Activated naive CD8-positive, alpha-beta T cell treated with anti-CD3 and anti-CD28 coated beads, Interleukin-2, amount 50 U/mL, for 16 hours (primary cell): Measurements from ENCODE around the gene BPIFB2.

Source experiments
- DNase-seq: peaks from one replicate; pipeline ENCODE4 v3.0.0-alpha.2; 2020; ENCODE audit warnings: low read depth, low spot score

The BPIFB2 gene

GRCh38 chr20:33006776-33007375, 628 bp upstream of the BPIFB2 start:
- DNase-seq: no peak

- no peak for DNase-seq
Measured at GRCh38 chr20:33008336-33009213, 1.1 kb downstream of the BPIFB2 start.

- no peak for DNase-seq
Measured at GRCh38 chr20:33009214-33010132, 2.0 kb downstream of the BPIFB2 start.

GRCh38 chr20:33010133-33010504, 2.6 kb downstream of the BPIFB2 start:
- no peak for DNase-seq

- DNase-seq: no peak
Measured at GRCh38 chr20:33010674-33011449, 3.4 kb downstream of the BPIFB2 start.

GRCh38 chr20:33012327-33013189, 5.1 kb downstream of the BPIFB2 start:
- DNase-seq: no peak

- no peak for DNase-seq
Measured at GRCh38 chr20:33013701-33014326, 6.3 kb downstream of the BPIFB2 start.

GRCh38 chr20:33014336-33015113, 7.0 kb downstream of the BPIFB2 start:
- no peak for DNase-seq

- DNase-seq: no peak
Measured at GRCh38 chr20:33015114-33015484, 7.6 kb downstream of the BPIFB2 start.

- no peak for DNase-seq
Measured at GRCh38 chr20:33015700-33016580, 8.4 kb downstream of the BPIFB2 start.

GRCh38 chr20:33016581-33017109, 9.1 kb downstream of the BPIFB2 start:
- no peak for DNase-seq

- DNase-seq: no peak
Measured at GRCh38 chr20:33017542-33017941, 10.0 kb downstream of the BPIFB2 start.

- DNase-seq: no peak
Measured at GRCh38 chr20:33018169-33018931, 10.8 kb downstream of the BPIFB2 start.

- no peak for DNase-seq
Measured at GRCh38 chr20:33019465-33020277, 12.2 kb downstream of the BPIFB2 start.

- no peak for DNase-seq
Measured at GRCh38 chr20:33020278-33021161, 13.0 kb downstream of the BPIFB2 start.
